OCI-LY1 (cell line): ENCODE measurements around the gene H6PD.

Experiments used
- CTCF ChIP-seq: fragments of 200-600 bp; sonication (generic), shearing (Covaris generic); IDR thresholded peaks from 2 replicates; pipeline ENCODE4 v1.5.1; 2017; ENCODE audit warnings: mild to moderate bottlenecking, antibody characterized with exemption, low read length, moderate library complexity, mixed read lengths
- EZH2 ChIP-seq: fragments of 200-600 bp; sonication (generic), shearing (Covaris generic); IDR thresholded peaks from 2 replicates; pipeline ENCODE4 v1.8.0; 2017; ENCODE audit warnings: borderline replicate concordance, mixed run types, mild to moderate bottlenecking, antibody characterized with exemption, low read length, moderate library complexity, mixed read lengths

GRCh38 chr1:9260059-9260766 lies 25.6 kb downstream of the H6PD start:
- TF ChIP-seq CTCF: no peak
- no peak for TF ChIP-seq EZH2
